HTERT RPE-1 (cell line): ENCODE data around the gene GRB10.

ENCODE experiments used
- in situ Hi-C: fragments of 300-500 bp; cut with MboI; formaldehyde crosslinking; loops from 4 replicates; pipeline ENCODE4 v1.14.3; 2020; ENCODE audit warnings: low sequenced_read_pairs

Gene GRB10

GRCh38 chr7:50723173-50723572, 59.5 kb downstream of the GRB10 start:
- in situ Hi-C loops: no loop called here

- in situ Hi-C loops: no loop called here
Measured at GRCh38 chr7:50721661-50722259, 60.9 kb downstream of the GRB10 start.

- in situ Hi-C loops: no loop called here
Measured at GRCh38 chr7:50721160-50721559, 61.5 kb downstream of the GRB10 start.

GRCh38 chr7:50720295-50720694, 62.4 kb downstream of the GRB10 start:
- in situ Hi-C loops: no loop called here

- in situ Hi-C loops: no loop called here
Measured at GRCh38 chr7:50718876-50719275, 63.8 kb downstream of the GRB10 start.

GRCh38 chr7:50718311-50718710, 64.4 kb downstream of the GRB10 start:
- in situ Hi-C loops: no loop called here

- in situ Hi-C loops: no loop called here
Measured at GRCh38 chr7:50717181-50717580, 65.5 kb downstream of the GRB10 start.

GRCh38 chr7:50714857-50715256, 67.8 kb downstream of the GRB10 start:
- in situ Hi-C loops: no loop called here

- in situ Hi-C loops: no loop called here
Measured at GRCh38 chr7:50713123-50713965, 69.4 kb downstream of the GRB10 start.

- in situ Hi-C loops: no loop called here
Measured at GRCh38 chr7:50712252-50713122, 70.2 kb downstream of the GRB10 start.

GRCh38 chr7:50711271-50712175, 71.2 kb downstream of the GRB10 start:
- in situ Hi-C loops: no loop called here

- in situ Hi-C loops: no loop called here
Measured at GRCh38 chr7:50710441-50711154, 72.1 kb downstream of the GRB10 start.

GRCh38 chr7:50709151-50709550, 73.5 kb downstream of the GRB10 start:
- in situ Hi-C loops: no loop called here

- in situ Hi-C loops: no loop called here
Measured at GRCh38 chr7:50707236-50708006, 75.3 kb downstream of the GRB10 start.

GRCh38 chr7:50706469-50706937, 76.2 kb downstream of the GRB10 start:
- in situ Hi-C loops: no loop called here

- in situ Hi-C loops: no loop called here
Measured at GRCh38 chr7:50704844-50705243, 77.9 kb downstream of the GRB10 start.

- in situ Hi-C loops: no loop called here
Measured at GRCh38 chr7:50703654-50704053, 79.0 kb downstream of the GRB10 start.

- in situ Hi-C loops: no loop called here
Measured at GRCh38 chr7:50699143-50699542, 83.6 kb downstream of the GRB10 start.

GRCh38 chr7:50697748-50698147, 84.9 kb downstream of the GRB10 start:
- in situ Hi-C loops: no loop called here
